Neural crest cell (in vitro differentiated cells): ENCODE results near the gene INSYN1. TPM values are rescaled to one million over a fixed set of nuclear protein-coding genes. Genes with fewer than 3 reads are reported as not detected.
A peak's percentile ranks its signal among the peaks of the same experiment; 100 is the strongest.

Experiments
- DNase-seq: peaks from one replicate; pipeline ENCODE4 v3.0.0; 2021; ENCODE audit warnings: low read depth, mixed read lengths, low spot score
- H3K27ac Mint-ChIP-seq: one replicate; pipeline ENCODE4 v1.8.0; 2021; ENCODE audit warnings: mild to moderate bottlenecking, mixed read lengths; ENCODE audit not compliant: unreplicated experiment
- H3K27me3 Mint-ChIP-seq: 2 replicates; pipeline ENCODE4 v1.8.0; 2021; ENCODE audit warnings: low read depth, mild to moderate bottlenecking, mixed read lengths
- H3K36me3 Mint-ChIP-seq: 2 replicates; pipeline ENCODE4 v1.8.0; 2021; ENCODE audit warnings: low read depth, mild to moderate bottlenecking, mixed read lengths
- H3K4me1 Mint-ChIP-seq: 2 replicates; pipeline ENCODE4 v1.8.0; 2021; ENCODE audit warnings: mixed read lengths
- H3K4me3 Mint-ChIP-seq: one replicate; pipeline ENCODE4 v1.8.0; 2021; ENCODE audit warnings: mild to moderate bottlenecking, mixed read lengths
- H3K9me3 Mint-ChIP-seq: 2 replicates; pipeline ENCODE4 v1.8.0; 2021; ENCODE audit warnings: mixed read lengths
- CTCF ChIP-seq: fragments of 200-600 bp; sonication (generic); conservative IDR thresholded peaks from 2 replicates; pipeline ENCODE4 v1.5.0; 2021; ENCODE audit warnings: antibody characterized with exemption, mild to moderate bottlenecking
- total RNA-seq: library from RNA; stranded (reverse); gene quantifications from 2 replicates; pipeline ENCODE4 v1.2.1, GENCODE V29; 2021

The INSYN1 gene
- total RNA-seq, 1 donor from 2014 or later, result 9.5 TPM

- H3K4me1 Mint-ChIP-seq, result peaks cover 33% of the 10 kb centered on the region
- DNase-seq, result no peak
- no peaks in the 10 kb centered on the region for H3K36me3 Mint-ChIP-seq
- no peaks in the 10 kb centered on the region for H3K27me3 Mint-ChIP-seq
- TF ChIP-seq CTCF, result no peak
- H3K27ac Mint-ChIP-seq, result peak overlapping the region; percentile 45
- H3K9me3 Mint-ChIP-seq, result no peaks in the 10 kb centered on the region
- H3K4me3 Mint-ChIP-seq, result no peak overlapping the region
Observed at GRCh38 chr15:73694419-73694818, 58.7 kb downstream of the INSYN1 start.

- Mint-ChIP-seq H3K36me3 (no peaks in the 10 kb centered on the region), H3K4me1 (peaks cover 33% of the 10 kb centered on the region), H3K27ac (no peak overlapping the region), H3K27me3 (no peaks in the 10 kb centered on the region), H3K4me3 (no peak overlapping the region), H3K9me3 (no peaks in the 10 kb centered on the region)
- no peak for TF ChIP-seq CTCF
- no peak for DNase-seq
Observed at GRCh38 chr15:73691396-73691795, 61.8 kb downstream of the INSYN1 start.

- no peak overlapping the region for H3K27ac Mint-ChIP-seq
- H3K9me3 Mint-ChIP-seq, result no peaks in the 10 kb centered on the region
- no peaks in the 10 kb centered on the region for H3K36me3 Mint-ChIP-seq
- H3K4me3 Mint-ChIP-seq, result peak overlapping the region; percentile 17
- no peak for DNase-seq
- peaks cover 32% of the 10 kb centered on the region for H3K4me1 Mint-ChIP-seq
- H3K27me3 Mint-ChIP-seq, result no peaks in the 10 kb centered on the region
- no peak for TF ChIP-seq CTCF
Observed at GRCh38 chr15:73688455-73688854, 64.7 kb downstream of the INSYN1 start.

GRCh38 chr15:73687351-73687750, 65.8 kb downstream of the INSYN1 start:
- DNase-seq, result no peak
- Mint-ChIP-seq H3K27ac (no peak overlapping the region), H3K4me3 (no peak overlapping the region)

GRCh38 chr15:73686781-73687256, 66.3 kb downstream of the INSYN1 start:
- Mint-ChIP-seq H3K27me3 (peaks cover 2% of the 10 kb centered on the region), H3K27ac (peak overlapping the region; percentile 79), H3K4me3 (peak overlapping the region; percentile 93), H3K9me3 (no peaks in the 10 kb centered on the region), H3K36me3 (no peaks in the 10 kb centered on the region), H3K4me1 (peaks cover 34% of the 10 kb centered on the region)
- TF ChIP-seq CTCF, result no peak
- no peak for DNase-seq

More at GRCh38 chr15:73687351-73687750, 65.8 kb downstream of the INSYN1 start:
- Mint-ChIP-seq H3K9me3 (no peaks in the 10 kb centered on the region), H3K36me3 (no peaks in the 10 kb centered on the region), H3K27me3 (no peaks in the 10 kb centered on the region), H3K4me1 (peaks cover 34% of the 10 kb centered on the region)
- no peak for TF ChIP-seq CTCF
